Left lobe of liver (tissue), 2 donors: Measurements from ENCODE around the gene KCNQ4. TPM values are rescaled to one million over a fixed set of nuclear protein-coding genes. Genes with fewer than 3 reads are reported as not detected.

Experiments used
- ATAC-seq: fragments of 200-7000 bp; cut with Tn5 transposase; one replicate; pipeline ENCODE4 v1.9.1; 2020; ENCODE audit warnings: mild to moderate bottlenecking, moderate library complexity
- DNase-seq: peaks from one replicate; pipeline ENCODE4 v3.0.0-alpha.2; 2020; ENCODE audit warnings: low spot score
- total RNA-seq: library from RNA; stranded (reverse); gene quantifications from one replicate; pipeline ENCODE4 v1.2.1, GENCODE V29; 2021
- donor health status: DM: no; HTN: no; CAD: no; lungs with moderate emphysema.
- donor health status: DM: no; HTN: yes; CAD: no.

KCNQ4 gene
- total RNA-seq, 1 donor from 2014 or later = 0.20 TPM

- no peak for DNase-seq
- no peak for ATAC-seq
Observed at GRCh38 chr1:40753142-40753882, 30.3 kb upstream of the KCNQ4 start.

- DNase-seq (no peak), ATAC-seq (no peak)
Observed at GRCh38 chr1:40754201-40754600, 29.4 kb upstream of the KCNQ4 start.

DNA sequence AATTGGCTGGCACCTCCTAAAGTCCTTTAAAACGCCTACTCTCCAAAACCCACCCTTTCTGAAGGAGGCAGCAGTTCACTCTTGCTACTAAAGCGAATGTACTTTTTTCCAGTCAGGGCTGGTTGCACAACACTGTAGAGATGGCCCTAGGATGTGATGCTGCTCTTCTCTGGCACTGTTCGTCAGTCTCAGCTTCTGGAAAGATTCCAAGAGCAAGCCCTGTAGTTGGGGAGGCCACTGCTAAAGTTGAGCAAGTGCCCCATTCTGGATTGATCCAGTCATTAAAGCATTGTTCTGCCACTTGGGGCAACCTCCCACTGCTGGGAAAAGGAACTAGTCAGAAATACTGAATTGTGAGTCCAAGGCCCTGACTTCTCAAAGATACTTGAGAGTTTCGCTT, 28.5 kb upstream of the KCNQ4 start:
- ATAC-seq (peak; percentile 67), DNase-seq (peak; percentile 85)

GRCh38 chr1:40756523-40756922, 27.1 kb upstream of the KCNQ4 start:
- ATAC-seq (no peak), DNase-seq (no peak)

DNA sequence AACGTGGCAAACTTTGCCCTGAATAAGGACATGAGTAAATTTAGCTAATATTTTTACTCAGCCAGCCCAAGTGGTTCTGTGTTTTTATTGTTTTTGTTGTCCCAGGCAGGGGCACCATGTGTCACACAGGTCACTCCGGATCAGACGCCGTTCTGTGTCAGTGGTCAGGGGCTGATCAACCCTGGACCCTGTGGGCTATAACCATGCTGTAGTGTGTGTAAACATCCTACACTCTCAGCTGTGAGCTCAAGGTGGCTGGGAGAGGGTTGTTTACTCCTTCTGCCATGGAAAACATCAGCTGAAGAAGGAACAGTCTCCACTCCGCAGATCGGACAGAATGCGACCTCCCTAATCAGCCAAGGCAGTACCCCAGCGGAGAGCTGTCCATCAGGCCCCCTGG, 26.5 kb upstream of the KCNQ4 start:
- ATAC-seq (no peak), DNase-seq (no peak)

DNA sequence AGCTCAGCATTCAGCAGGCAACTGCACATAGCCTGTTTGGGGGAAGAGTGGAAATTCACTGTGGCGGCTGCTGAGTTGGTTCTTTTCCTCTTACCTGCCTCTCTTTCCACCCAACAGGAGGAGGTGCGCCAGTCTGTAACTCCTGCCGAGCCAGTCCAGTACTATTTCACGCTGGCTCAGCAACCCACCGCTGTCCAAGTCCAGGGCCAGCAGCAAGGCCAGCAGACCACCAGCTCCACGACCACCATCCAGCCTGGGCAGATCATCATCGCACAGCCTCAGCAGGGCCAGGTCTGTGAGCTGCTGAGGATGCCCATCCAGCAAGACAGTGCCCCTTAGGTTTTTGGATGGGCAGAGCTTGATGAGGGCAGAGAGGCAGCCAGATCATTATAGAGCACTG, 25.6 kb upstream of the KCNQ4 start:
- DNase-seq = no peak
- ATAC-seq = peak; percentile 18

DNA sequence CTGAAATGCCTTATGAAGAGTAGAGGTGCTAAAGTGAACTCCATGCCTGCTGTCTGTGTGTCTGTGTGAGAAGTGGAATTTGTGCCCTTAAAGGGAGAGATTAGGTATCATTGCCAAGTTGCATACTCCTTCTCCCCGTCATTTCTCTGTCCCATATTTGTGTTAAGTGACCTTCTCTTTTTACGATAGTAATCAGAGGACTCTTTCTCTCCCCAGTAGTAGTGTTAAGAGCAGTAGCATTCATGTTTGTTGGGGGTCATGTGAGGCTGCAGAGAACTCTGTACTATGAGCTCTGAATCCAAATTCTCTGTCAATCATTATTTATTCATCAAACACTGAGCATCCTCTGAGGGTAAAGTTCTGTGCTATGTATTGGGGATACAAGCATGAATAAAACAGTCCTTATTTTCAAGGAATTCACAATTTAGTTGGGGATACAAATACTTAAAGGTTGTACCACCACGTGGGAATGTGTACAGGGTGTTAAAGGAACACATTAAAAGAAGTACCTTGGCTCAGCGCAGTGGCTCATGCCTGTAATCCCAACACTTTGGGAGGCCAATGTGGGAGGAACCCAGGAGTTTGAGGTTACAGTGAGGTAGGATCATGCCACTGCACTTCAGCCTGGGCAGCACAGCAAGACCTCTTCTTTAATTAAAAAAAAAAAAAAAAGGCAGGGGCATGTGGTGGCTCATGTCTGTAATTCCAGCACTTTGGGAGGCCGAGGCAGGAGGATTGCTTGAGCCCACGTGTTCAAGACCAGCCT, 24.8 kb upstream of the KCNQ4 start:
- DNase-seq (no peak), ATAC-seq (peak; percentile 79)

DNA sequence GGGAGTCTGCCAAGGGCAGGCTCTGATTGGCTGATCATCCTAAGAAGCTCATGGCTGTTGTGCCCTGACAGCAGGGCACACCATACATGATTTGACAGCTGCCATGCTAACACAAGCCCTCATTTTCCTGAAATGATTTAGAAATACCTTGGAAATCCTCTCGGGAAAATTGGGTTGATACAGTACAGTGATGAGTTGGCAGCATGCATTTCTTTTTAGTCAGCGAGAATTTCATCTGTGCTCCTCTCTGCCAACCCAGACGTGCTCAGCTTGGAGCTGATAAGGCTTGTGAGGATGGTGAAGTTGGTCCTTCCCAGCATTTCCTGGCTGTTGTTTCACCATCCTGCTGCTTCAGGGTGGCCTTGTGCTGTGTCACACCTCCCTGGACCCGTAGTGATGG, 22.6 kb upstream of the KCNQ4 start:
- DNase-seq = no peak
- ATAC-seq = no peak

GRCh38 chr1:40762144-40762923, 21.3 kb upstream of the KCNQ4 start:
- ATAC-seq = no peak
- no peak for DNase-seq

- no peak for ATAC-seq
Observed at GRCh38 chr1:40763742-40764532, 19.6 kb upstream of the KCNQ4 start.

DNA sequence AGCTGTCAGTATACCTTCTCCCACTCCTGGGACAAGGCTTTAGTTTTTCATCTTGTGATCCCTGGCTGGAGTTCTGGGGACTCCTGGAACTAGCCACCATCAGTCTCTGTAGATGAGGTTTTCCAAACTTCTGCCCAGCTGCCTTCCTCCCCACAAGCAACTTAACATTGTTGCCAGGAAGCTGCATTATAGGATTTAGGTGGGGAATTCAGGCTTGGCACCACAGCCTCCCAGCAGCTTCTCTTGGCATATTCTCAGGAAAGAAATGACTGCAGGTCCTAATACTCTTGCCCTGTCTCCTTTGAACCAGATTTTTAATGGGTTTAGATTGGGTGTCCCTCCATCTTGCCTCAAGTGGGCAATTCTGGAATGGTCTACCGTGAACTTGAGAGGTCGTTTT, 18.6 kb upstream of the KCNQ4 start:
- ATAC-seq = no peak
- DNase-seq = no peak

More at GRCh38 chr1:40763742-40764532, 19.6 kb upstream of the KCNQ4 start:
- DNase-seq = no peak

DNA sequence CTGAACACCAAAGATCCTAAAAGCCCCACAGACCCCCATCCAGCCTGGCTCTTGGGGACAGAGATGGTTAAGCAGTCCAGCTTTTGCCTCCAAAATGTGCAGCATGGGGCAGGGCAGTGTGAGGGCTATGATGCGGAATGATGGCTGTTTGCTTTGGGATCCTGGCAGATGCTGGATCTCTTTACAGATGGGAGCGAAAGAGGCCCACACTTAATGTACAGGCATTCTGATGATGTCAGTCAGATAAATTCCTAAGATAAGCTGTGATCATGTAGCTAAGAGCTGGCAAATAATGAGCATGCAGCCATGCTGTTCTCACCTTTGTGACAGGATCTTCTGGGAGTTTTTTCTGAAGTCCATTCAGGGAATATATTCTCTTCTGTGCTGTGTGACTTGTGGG, 17.6 kb upstream of the KCNQ4 start:
- DNase-seq = no peak
- ATAC-seq = no peak

- no peak for DNase-seq
- no peak for ATAC-seq
Observed at GRCh38 chr1:40766560-40766959, 17.0 kb upstream of the KCNQ4 start.

GRCh38 chr1:40768146-40768990, 15.2 kb upstream of the KCNQ4 start:
- no peak for DNase-seq
- no peak for ATAC-seq

GRCh38 chr1:40769815-40770214, 13.8 kb upstream of the KCNQ4 start:
- ATAC-seq = peak; percentile 56

GRCh38 chr1:40770296-40771070, 13.1 kb upstream of the KCNQ4 start:
- DNase-seq (no peak), ATAC-seq (no peak)

More at GRCh38 chr1:40769815-40770214, 13.8 kb upstream of the KCNQ4 start:
- DNase-seq = no peak

DNA sequence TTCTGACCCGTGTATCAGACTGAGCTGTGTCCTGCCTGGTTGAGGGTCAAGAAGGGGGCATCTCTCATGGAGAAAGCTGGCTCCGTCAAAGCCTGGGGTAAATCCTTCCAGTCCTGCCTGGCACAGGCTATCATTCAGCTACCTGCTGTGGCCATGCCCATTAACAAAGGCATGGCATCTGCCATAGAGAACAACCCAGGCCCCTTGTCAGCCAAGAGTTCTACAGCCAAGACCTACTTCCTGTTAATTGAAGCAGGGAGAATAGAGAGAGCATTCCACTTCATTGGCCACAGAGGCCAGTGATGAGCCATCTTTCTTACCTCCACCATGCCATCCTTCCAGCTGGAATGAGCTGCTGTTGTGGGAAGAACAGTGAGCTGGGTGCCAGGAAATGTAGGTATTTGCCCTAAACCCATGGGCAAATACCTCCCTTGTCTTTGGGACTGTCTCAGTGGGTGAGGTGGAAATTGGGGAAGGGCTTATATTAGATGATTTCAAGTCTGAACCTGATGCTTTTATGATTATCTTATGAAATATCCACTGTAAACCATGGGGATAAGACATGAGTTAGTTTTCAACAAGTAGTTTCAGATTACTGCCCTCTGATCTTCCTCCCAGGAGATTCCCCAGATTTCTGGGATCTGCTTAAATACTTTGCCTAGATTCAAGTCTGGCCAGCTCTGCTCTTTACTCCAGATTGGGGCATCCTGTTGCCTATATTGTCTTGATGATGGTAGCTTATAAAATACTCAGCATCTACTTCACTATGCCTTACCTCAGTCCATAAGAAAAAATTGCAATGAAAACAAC, 11.2 kb upstream of the KCNQ4 start:
- ATAC-seq (no peak), DNase-seq (no peak)

DNA sequence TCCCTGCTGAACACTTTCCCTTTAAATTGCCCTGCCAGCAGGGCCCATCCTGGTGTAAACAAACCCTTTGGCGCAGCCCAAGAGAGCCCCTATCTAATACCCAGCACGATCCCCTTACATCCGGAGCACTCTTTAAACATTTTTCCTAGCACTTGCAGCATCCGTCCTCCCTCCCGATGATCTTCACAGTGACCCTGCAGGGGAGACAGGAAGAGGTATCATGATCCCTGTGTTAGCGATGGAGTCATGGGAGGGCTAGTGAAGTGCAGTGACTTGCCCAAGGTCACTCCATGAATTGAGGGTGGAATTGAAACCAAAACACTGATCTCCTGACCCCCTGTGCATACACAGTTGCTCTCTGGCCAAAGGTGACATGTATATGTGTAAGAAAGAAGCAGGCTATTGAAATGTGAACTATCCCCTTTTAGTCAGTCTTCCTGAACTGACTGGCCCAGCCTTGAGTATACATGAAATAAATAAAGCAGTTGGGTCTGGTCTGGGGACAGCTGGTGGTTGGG, 9.8 kb upstream of the KCNQ4 start:
- DNase-seq (no peak), ATAC-seq (peak; percentile 57)
